ENCODE measurements around the gene SORCS1. TPM values are rescaled to one million over a fixed set of nuclear protein-coding genes. Genes with fewer than 3 reads are reported as not detected.

The SORCS1 gene
- total RNA-seq, 1 experiment from 2014 or later = not detected

GRCh38 chr10:106830471-106830870 is 334.0 kb downstream of the SORCS1 start:
- Histone ChIP-seq H3K4me1 (replicated peaks; ENCODE audit: insufficient read depth) (no peaks in the 10 kb centered on the region), H3K4me2 (no peak overlapping the region), H3K9me2 (ENCODE audit: insufficient read depth) (no peaks in the 10 kb centered on the region), H3K27me3 (ENCODE audit: insufficient read depth, low read depth) (no peaks in the 10 kb centered on the region), H3K36me3 (ENCODE audit: low read depth) (no peaks in the 10 kb centered on the region), H2AFZ (no peak overlapping the region), H3K4me3 (no peak overlapping the region), H3K79me2 (ENCODE audit: low read depth) (no peaks in the 10 kb centered on the region), H4K20me1 (ENCODE audit: insufficient read depth) (no peaks in the 10 kb centered on the region), H3K27ac (no peak overlapping the region), H3F3A (ENCODE audit: insufficient read depth, low read depth) (no peaks in the 10 kb centered on the region), H3K9me3 (ENCODE audit: insufficient read depth, low read depth) (no peaks in the 10 kb centered on the region)
- DNase-seq = no peak
- ChIA-PET CTCF (no interaction called here), POLR2A (ENCODE audit: unreplicated experiment) (no interaction called here)
- BruUV-seq (replicated peaks) = no TSS peak
- intact Hi-C loops (cut with micrococcal nuclease; ENCODE audit: unreplicated experiment) = no loop called here
- TF ChIP-seq CTCF (conservative IDR thresholded peaks at IDR 0.05) (no peak), EZH2 (IDR thresholded peaks at IDR 0.05; ENCODE audit: low read depth) (no peak)

GRCh38 chr10:106830006-106830405 is 334.5 kb downstream of the SORCS1 start:
- Histone ChIP-seq H3K36me3 (ENCODE audit: low read depth) (no peaks in the 10 kb centered on the region), H4K20me1 (ENCODE audit: insufficient read depth) (no peaks in the 10 kb centered on the region), H3K4me1 (replicated peaks; ENCODE audit: insufficient read depth) (no peaks in the 10 kb centered on the region), H3K9me3 (ENCODE audit: insufficient read depth, low read depth) (no peaks in the 10 kb centered on the region), H3K79me2 (ENCODE audit: low read depth) (no peaks in the 10 kb centered on the region), H3K27ac (no peak overlapping the region), H3K27me3 (ENCODE audit: insufficient read depth, low read depth) (no peaks in the 10 kb centered on the region), H3F3A (ENCODE audit: insufficient read depth, low read depth) (no peaks in the 10 kb centered on the region), H3K4me2 (no peak overlapping the region), H3K4me3 (no peak overlapping the region), H3K9me2 (ENCODE audit: insufficient read depth) (no peaks in the 10 kb centered on the region), H2AFZ (no peak overlapping the region)
- DNase-seq = no peak
- no peak for TF ChIP-seq EZH2 (IDR thresholded peaks at IDR 0.05; ENCODE audit: low read depth)
- TF ChIP-seq CTCF (conservative IDR thresholded peaks at IDR 0.05) = no peak
- intact Hi-C loops (cut with micrococcal nuclease; ENCODE audit: unreplicated experiment) = no loop called here
- ChIA-PET POLR2A (ENCODE audit: unreplicated experiment) (no interaction called here), CTCF (no interaction called here)
- BruUV-seq (replicated peaks) = no TSS peak

GRCh38 chr10:106826716-106827115 is 337.8 kb downstream of the SORCS1 start:
- TF ChIP-seq CTCF (conservative IDR thresholded peaks at IDR 0.05) = no peak
- no peak for TF ChIP-seq EZH2 (IDR thresholded peaks at IDR 0.05; ENCODE audit: low read depth)

More at GRCh38 chr10:106826716-106827115, 337.8 kb downstream of the SORCS1 start:
- ChIA-PET CTCF (no interaction called here), POLR2A (ENCODE audit: unreplicated experiment) (no interaction called here)
- Histone ChIP-seq H3K9me3 (ENCODE audit: insufficient read depth, low read depth) (no peaks in the 10 kb centered on the region), H3K79me2 (ENCODE audit: low read depth) (no peaks in the 10 kb centered on the region), H3K4me1 (replicated peaks; ENCODE audit: insufficient read depth) (no peaks in the 10 kb centered on the region), H3K27ac (no peak overlapping the region), H3K4me3 (no peak overlapping the region), H4K20me1 (ENCODE audit: insufficient read depth) (no peaks in the 10 kb centered on the region), H3K27me3 (ENCODE audit: insufficient read depth, low read depth) (no peaks in the 10 kb centered on the region), H2AFZ (no peak overlapping the region), H3K4me2 (no peak overlapping the region), H3K9me2 (ENCODE audit: insufficient read depth) (no peaks in the 10 kb centered on the region), H3K36me3 (ENCODE audit: low read depth) (no peaks in the 10 kb centered on the region), H3F3A (ENCODE audit: insufficient read depth, low read depth) (no peaks in the 10 kb centered on the region)
- BruUV-seq (replicated peaks) = no TSS peak
- no peak for DNase-seq
- intact Hi-C loops (cut with micrococcal nuclease; ENCODE audit: unreplicated experiment) = no loop called here

Measured in PC-9 (cell line).